ENCODE results near the gene CACNA2D3.

CACNA2D3 gene

GRCh38 chr3:54324103-54324502 lies 201.8 kb downstream of the CACNA2D3 start:
- no peak for DNase-seq (ENCODE audit: extremely low read depth in 1 of 2, low read depth in 1 of 2)

DNA sequence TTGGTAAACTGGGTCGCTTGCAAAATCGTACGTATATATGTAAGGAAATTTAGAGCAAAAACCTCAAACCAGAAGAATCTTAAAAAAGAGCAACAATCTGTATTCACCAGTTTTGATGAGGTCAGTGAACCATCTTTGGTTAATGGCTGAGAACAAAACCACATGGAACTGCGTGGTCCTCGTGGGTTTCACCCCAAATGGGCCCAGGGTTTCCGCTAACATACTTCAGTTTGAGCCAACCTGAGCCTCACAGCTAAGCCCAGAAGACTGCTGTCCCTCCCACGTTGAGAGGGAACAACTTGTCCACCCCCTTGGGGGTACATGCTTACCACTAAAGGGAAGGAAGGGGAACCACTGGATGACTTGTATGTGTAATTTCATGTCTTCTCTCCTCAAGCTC lies 204.6 kb downstream of the CACNA2D3 start:
- DNase-seq (ENCODE audit: extremely low read depth in 1 of 2, low read depth in 1 of 2) = no peak

DNA sequence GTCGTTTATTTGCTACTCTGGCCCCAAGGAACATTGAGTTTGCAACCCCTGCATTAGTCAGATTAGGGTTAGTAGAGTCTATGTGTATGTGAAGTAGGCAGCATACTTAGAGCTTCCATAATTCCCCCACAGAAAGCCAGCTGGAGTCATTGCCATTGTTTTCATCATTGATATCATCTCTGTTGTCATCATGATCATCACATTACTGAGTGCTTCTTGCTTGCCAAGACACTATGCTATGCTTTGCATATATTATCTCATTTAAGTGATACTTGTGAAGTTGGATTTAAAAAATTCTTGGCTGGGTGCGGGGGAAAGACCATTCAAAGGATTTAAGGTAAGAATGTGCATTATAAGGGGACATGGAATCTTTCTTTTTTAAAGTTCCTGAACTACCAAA lies 209.0 kb downstream of the CACNA2D3 start:
- DNase-seq (ENCODE audit: extremely low read depth in 1 of 2, low read depth in 1 of 2) = no peak

DNA sequence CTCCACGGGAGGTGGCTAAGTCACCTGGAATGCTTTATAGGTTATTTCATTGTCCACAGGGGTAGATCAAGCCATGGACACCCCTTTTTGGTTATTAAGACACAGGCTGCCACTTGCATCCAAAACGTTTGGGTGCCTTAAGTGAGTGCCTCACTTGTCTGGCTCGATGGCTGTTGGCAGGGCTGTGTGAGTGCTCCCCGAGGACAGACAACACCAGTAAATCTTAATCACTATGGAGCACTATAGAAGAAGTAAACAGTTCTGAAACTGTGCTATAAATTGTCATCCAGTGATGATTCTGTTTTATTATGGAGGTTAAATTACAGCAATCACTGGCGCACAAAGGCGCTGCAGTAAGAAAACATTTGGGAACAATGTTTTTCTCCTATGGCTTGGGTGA lies 215.5 kb downstream of the CACNA2D3 start:
- DNase-seq (ENCODE audit: extremely low read depth in 1 of 2, low read depth in 1 of 2) = no peak

GRCh38 chr3:54339608-54340007 lies 217.3 kb downstream of the CACNA2D3 start:
- DNase-seq (ENCODE audit: extremely low read depth in 1 of 2, low read depth in 1 of 2) = no peak

- no peak for DNase-seq (ENCODE audit: extremely low read depth in 1 of 2, low read depth in 1 of 2)
Measured at GRCh38 chr3:54341811-54342210, 219.5 kb downstream of the CACNA2D3 start.

DNA sequence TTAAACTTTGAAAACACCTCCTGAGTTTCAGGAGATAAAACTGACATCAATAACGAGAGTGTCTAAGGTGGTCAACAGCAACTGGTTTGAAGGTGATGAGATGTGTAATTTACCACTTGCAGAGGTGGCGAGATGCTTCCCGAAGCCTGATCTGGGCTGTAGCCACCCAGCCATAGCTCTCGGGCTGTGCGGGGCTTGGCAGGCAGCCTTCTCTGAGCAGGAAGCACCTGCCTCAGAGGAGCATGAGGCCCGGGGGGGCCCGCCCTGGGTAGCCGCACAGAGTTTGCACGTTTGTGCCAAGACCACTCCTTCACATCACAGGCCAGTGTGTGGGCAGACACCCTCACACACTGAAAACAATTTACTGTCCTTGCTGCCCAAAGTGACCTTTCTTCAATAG lies 220.3 kb downstream of the CACNA2D3 start:
- no peak for DNase-seq (ENCODE audit: extremely low read depth in 1 of 2, low read depth in 1 of 2)

- no peak for DNase-seq (ENCODE audit: extremely low read depth in 1 of 2, low read depth in 1 of 2)
Measured at GRCh38 chr3:54343495-54343894, 221.1 kb downstream of the CACNA2D3 start.

DNA sequence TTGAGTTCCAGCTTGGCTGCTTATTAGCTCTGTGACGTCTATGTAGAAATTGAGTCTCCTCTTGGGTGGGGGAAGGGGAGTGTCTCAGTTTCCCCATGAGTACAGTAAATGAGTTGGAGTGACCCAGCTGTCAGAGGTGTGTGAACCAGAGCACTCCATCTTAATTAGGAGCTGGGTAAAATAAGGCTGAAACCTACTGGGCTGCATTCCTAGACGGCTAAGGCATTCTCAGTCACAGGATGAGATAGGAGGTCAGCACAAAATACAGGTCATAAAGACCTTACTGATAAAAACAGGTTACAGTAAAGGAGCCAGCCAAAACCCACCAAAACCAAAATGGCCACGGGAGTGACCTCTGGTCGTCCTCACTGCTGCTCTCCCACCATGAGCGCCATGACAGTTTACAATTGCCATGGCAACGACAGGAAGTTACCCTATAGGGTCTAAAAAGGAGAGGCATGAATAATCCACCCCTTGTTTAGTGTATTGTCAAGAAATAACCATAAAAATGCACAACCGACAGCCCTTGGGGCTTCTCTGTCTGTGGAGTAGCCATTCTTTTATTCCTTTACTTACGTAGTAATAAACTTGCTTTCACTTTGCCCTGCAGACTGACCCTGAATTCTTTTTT lies 222.4 kb downstream of the CACNA2D3 start:
- no peak for DNase-seq (ENCODE audit: extremely low read depth in 1 of 2, low read depth in 1 of 2)

DNA sequence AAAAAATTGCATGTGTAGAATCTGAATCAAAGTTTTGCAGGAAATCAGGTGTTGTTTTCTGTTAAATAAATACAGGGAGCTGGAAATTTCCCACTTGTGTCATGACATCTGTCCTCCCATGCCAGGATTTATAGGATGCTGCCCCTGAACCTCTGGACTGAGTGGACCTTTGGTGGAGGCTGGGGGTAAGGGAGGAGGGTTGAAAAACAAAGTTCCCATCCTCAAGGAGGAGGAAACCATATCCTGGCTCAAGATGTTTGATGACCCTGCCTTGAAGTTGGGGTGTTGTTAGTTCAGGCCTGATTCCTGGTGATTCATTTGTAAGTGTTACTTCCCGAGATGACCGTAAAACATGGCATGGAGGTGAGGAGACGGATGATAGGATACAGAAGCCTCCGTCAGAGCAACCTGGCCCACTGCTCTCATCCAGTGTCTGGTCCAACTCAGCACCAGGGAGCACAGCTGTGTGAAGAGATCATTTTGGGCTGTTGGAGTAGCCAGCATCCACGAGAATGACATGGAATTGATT lies 223.6 kb downstream of the CACNA2D3 start:
- DNase-seq (ENCODE audit: extremely low read depth in 1 of 2, low read depth in 1 of 2) = no peak

- no peak for DNase-seq (ENCODE audit: extremely low read depth in 1 of 2, low read depth in 1 of 2)
Measured at GRCh38 chr3:54347060-54347459, 224.7 kb downstream of the CACNA2D3 start.

DNA sequence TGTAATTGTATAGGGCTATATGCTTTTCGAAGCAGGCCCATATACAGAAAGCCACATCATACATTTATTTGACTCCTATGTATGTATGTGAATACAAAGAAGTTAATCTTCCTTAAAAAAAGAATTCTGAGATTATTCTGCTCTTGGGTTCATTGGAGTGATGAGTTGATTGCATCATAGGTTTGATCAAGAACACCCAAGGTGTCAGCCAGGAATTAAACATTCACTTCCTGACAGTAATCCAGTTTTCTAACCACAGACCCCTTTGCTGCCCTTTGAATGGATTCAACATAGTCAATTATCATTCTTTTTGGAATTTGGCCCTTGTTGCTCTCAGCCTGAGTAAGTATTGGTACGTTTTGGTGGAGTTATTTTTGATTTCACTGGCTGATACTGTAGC lies 225.6 kb downstream of the CACNA2D3 start:
- no peak for DNase-seq (ENCODE audit: extremely low read depth in 1 of 2, low read depth in 1 of 2)

GRCh38 chr3:54349231-54349652 lies 226.9 kb downstream of the CACNA2D3 start:
- DNase-seq (ENCODE audit: extremely low read depth in 1 of 2, low read depth in 1 of 2) = no peak

DNA sequence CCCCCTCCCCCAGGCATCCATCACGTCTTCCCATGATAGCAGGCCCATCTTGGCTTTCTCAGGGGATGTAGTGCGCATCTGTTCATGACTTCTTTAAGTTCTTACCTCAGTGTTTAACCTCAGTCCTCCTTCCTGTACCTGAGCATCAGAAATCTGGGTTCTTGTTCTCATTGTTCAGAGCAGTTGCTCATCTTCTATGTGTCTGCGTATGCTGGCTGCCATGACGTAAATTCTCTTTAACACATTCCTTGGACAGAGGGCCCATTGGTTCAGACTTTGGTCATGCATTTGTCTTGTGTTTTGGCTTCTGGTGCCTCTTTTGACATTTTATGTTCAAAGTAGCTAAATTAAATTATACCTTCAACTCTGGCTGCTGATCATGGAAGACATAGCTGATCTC lies 227.3 kb downstream of the CACNA2D3 start:
- no peak for DNase-seq (ENCODE audit: extremely low read depth in 1 of 2, low read depth in 1 of 2)

- no peak for DNase-seq (ENCODE audit: extremely low read depth in 1 of 2, low read depth in 1 of 2)
Measured at GRCh38 chr3:54353546-54353945, 231.2 kb downstream of the CACNA2D3 start.

- no peak for DNase-seq (ENCODE audit: extremely low read depth in 1 of 2, low read depth in 1 of 2)
Measured at GRCh38 chr3:54353946-54354345, 231.6 kb downstream of the CACNA2D3 start.

GRCh38 chr3:54355800-54356199 lies 233.4 kb downstream of the CACNA2D3 start:
- DNase-seq (ENCODE audit: extremely low read depth in 1 of 2, low read depth in 1 of 2) = no peak

DNA sequence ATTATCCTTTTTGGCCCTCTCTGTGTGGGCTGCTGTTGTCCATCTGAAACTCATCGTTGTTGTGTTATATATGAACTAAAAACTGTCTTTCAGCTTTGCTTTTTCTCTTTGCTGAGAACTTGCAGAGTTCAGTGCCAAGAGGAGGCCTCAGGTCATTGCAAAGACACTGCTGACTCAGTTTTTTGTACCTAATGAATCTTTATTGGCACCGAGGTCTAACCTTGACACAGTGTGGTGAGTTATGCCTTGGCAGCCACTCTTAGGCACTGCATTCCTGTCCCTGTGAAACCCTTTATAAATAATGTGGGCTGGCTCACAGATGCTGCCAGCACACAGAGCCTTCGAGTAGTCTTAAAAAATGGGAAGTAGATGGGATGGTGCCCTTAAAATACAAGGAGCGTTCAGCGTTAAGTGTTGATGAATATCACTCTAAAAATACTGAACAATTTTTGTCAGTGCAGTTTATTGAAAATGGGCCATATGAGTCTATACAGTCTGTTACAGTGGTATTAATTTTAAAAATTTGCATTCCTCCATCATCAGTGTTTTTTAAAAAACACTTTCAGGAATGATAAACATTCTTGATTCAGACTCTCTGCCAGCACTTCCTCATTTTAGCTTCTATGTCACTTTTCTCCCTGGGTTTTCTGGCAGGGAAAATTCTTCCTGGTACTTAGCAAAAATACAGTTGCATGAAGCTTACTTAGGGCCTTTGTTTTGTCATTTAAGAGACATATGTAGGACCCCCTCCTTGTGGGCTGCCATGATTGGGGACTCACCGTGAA lies 234.1 kb downstream of the CACNA2D3 start:
- no peak for DNase-seq (ENCODE audit: extremely low read depth in 1 of 2, low read depth in 1 of 2)

DNA sequence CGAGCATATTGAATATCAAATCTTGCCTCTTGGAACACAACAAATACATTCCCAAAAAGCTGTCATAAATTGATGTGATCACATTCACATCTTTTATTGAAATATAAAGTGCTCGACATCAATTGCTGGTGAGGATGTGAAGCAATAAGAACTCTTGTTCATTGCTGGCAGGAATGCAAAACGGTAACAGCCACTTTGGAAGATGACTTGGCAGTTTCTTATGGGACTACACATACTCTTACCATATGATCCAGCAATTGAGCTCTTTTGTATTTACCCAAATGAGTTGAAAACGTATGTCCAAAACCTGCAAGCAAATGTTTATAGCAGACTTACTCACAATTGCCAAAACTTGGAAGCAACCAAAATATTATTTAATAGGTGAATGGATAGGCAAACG lies 234.9 kb downstream of the CACNA2D3 start:
- DNase-seq (ENCODE audit: extremely low read depth in 1 of 2, low read depth in 1 of 2) = no peak

- no peak for DNase-seq (ENCODE audit: extremely low read depth in 1 of 2, low read depth in 1 of 2)
Measured at GRCh38 chr3:54358316-54358715, 236.0 kb downstream of the CACNA2D3 start.

DNA sequence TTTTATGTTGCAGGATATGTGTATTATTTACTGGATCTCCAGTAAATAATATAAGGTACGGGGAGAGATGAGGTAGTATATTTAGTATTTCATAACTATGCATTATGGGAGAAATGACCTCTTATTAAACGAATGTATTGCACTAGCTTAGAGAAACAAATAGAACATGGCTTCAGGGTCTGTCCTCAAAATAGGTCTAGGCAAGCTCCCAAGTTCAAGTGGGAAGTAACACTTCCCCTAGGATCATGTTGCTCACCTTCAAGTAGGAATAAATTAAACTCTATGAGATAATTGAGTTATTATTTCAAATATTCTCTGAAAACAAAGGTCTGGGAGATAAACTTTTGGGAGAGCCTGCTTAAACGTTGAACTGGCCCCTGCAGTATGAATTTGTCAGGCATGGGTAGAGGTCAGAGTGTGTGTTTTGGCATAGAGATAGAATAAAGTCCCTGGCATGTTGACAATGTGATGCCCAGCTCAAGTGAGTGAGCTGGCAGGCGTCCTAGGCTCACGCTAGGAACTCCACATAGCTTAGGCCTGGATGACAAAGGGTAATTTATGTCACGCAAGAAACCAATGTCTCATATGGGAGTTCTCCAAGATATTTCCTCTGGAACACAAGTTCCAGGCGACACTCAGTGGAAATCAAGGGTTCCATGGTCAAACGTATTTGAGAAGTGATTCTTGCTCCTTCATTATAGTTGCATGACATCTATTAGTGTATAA lies 236.8 kb downstream of the CACNA2D3 start:
- no peak for DNase-seq (ENCODE audit: extremely low read depth in 1 of 2, low read depth in 1 of 2)

- no peak for DNase-seq (ENCODE audit: extremely low read depth in 1 of 2, low read depth in 1 of 2)
Measured at GRCh38 chr3:54360320-54360719, 238.0 kb downstream of the CACNA2D3 start.
